HG03045 (cell line): Measurements from ENCODE around the gene GSDMA.
"Not testable (repeated sequence)": the region's sequence is repeated elsewhere in the genome, so short reads cannot be mapped to it uniquely, and the experiment has no call there.

Source experiments
- ATAC-seq: cut with Tn5 transposase; IDR thresholded peaks from one replicate; pipeline ENCODE4 v1.9.1; 2021; ENCODE audit warnings: mild to moderate bottlenecking, moderate library complexity; ENCODE audit not compliant: unreplicated experiment

The GSDMA gene

GRCh38 chr17:39928858-39929645 is 33.8 kb upstream of the GSDMA start:
- no peak for ATAC-seq

DNA sequence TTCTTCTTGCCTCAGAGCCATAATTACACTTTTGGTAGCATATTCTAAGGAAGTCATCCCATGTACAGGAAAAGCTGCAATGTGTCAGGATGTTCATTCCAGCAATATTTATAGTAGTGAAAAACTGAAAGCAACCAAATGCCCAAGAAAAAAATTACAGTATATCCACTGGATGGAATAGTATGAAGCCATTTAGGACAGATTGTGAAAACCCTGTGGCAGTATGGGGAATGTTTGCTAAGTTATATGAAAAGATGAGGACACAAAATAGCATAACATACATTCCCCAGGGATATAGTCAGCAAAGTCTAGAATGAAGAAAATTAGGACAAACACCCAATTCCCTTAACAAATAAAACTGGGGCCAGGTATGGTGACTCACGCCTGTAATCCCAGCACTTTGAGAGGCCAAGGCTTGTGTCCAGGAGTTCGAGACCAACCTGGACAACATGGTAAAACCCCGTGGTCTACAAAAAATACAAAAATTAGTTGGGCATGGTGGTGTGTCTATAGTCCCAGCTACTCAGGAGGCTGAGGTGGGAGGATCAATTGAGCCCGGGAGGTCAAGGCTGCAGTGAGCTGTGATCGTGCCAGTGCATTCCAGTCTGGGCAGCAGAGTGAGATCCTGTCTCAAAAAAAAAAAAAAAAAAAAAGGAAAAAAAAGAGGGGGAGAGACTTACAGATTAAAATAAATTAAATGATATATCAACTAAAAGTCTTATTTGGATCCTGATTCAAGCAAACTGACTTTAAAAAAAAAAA is 33.0 kb upstream of the GSDMA start:
- ATAC-seq = no peak

- no peak for ATAC-seq
These were observed 28.9 kb upstream of the GSDMA start for GRCh38 chr17:39933912-39934311.

DNA sequence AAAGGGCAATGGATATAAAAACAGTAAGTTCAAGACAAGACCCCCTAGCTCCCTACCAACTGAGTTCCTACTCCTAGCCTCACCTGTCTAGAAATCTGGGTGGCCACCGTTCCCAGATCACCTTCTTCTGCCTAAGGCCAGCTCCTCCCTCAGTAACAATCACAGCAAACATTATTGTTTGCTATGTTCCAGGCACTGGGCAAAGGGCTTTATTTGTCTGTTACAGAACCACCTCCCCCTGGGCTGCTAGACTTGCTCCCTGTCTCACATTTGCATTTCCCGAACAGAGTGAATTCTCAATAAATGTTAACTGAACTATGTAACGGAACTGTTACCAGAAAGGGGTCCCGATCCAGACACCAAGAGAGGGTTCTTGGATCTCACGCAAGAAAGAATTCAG is 28.5 kb upstream of the GSDMA start:
- ATAC-seq = no peak

GRCh38 chr17:39935909-39936308 is 26.9 kb upstream of the GSDMA start:
- ATAC-seq = no peak

- ATAC-seq = no peak
These were observed 25.4 kb upstream of the GSDMA start for GRCh38 chr17:39937447-39937846.

- no peak for ATAC-seq
These were observed 24.5 kb upstream of the GSDMA start for GRCh38 chr17:39938140-39938869.

GRCh38 chr17:39939106-39939505 is 23.7 kb upstream of the GSDMA start:
- ATAC-seq = no peak

DNA sequence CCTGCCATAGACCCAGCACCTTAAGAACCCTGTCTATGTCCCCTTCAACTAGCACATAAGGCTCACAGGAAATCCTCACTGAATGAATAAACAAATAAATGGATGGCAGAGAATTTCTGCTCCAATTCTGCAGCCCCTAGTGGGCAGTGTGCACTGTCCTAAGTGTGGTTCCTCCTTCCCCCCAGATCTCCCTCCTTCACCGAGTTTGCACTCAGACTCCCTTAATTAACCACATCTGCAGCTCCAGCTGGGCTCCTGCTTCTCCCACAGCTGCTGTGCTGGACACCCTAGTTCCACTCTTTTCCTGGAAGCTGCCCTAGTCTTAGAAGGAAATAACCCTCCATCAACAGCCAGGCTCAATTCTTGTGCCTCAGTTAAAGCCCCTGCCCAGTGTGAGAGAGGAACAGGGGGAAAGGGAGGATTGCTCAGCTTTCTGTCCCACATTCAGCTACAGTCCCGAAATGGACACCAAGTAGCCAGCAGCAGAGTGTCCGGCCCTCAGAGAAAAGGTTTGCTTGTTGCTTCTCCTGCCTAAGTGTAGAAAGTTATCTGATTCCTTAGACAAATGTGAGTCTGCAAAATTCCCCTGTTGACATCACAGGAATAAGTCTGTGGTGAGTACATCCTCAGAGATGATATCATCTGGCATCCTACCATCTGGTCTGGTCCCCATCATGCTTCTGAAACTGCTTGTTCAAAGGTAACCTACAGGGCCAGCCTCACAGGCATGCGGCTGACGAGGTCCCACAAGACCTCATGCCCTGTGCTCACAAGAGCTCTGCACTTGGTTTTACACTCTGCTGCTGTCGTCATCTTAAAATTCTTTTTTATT is 23.0 kb upstream of the GSDMA start:
- ATAC-seq = no peak

DNA sequence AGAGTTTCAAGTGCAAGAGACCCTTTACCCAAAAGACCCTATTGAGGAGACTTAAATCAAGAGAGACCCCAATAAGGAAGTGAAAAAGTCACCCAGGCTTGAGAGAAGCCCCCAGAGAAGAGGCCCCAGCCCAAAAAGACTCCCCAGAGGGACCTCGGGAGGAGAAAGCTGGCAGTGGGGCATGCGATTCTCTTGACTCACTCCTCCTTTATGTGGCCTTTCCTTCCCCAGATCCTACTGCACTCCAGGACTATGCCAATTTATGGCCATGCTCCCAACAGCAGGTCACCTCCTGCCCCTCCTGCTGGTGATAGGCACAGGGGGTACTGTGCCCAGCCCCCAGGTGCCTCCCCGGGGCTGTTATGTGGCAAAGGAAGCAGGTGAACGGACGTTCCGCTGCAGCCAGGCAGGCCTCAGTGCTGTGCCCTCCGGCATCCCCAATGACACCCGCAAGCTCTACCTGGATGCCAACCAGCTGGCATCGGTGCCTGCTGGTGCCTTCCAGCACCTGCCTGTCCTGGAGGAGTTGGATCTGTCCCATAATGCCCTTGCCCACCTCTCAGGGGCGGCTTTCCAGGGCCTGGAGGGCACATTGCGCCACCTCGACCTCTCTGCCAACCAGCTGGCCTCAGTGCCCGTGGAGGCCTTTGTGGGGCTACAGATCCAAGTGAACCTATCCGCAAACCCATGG is 19.0 kb upstream of the GSDMA start:
- ATAC-seq = no peak

- ATAC-seq = no peak
These were observed 18.5 kb upstream of the GSDMA start for GRCh38 chr17:39944393-39944711.

DNA sequence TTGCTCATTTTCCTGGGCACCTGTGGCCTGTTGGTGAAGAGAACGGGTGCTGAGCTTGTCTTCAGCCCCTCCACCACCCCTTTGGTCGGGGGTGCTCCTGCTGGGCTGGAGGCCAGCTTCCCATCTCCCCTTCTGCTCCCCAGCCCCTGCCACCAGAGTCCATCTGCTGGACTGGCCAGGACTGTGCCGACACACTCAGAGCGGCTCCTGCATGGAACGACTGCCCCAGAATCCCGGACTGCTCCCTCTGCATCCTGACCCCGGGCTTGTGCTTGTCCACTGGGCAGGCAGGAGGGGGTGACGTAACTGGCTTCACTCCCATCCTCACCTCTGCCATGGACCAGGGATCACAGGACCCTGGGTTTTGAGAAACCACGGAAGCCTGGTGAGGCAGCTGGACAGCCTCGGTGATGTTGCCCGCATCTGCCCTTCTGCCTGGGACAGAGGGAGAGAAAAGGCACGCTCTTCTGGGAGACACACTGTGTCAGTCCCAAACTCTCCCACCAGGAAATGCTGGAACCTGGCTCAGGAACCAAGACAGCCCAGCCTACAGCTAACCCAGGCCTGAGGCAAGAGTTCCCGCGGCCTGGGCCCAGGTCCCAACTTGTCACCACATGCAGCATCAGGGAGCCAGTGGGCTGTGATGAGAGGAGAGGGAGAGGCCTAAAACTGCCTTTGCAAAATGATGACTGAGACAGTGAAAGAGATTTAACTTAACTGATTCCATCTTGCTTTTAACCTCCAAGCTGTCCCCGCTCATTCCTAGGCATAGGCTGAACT is 16.1 kb upstream of the GSDMA start:
- no peak for ATAC-seq

DNA sequence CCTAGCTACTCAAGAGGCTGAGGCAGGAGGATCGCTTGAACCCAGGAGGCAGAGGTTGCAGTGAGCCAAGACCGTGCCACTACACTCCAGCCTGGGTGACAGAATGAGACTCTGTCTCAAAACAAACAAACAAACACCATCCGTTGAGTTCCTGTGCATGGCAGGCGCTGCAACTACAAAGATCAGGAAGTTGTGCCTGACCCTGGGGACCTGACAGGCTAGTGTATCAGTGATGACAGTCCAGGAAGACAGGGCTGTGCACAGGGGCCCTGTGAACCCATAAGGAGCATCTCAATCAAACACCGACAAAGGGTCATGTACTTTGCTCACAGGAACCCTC is 14.3 kb upstream of the GSDMA start:
- ATAC-seq = not testable (repeated sequence)

GRCh38 chr17:39949028-39949427 is 13.8 kb upstream of the GSDMA start:
- ATAC-seq = no peak

- ATAC-seq = no peak
These were observed 11.9 kb upstream of the GSDMA start for GRCh38 chr17:39950871-39951348.

DNA sequence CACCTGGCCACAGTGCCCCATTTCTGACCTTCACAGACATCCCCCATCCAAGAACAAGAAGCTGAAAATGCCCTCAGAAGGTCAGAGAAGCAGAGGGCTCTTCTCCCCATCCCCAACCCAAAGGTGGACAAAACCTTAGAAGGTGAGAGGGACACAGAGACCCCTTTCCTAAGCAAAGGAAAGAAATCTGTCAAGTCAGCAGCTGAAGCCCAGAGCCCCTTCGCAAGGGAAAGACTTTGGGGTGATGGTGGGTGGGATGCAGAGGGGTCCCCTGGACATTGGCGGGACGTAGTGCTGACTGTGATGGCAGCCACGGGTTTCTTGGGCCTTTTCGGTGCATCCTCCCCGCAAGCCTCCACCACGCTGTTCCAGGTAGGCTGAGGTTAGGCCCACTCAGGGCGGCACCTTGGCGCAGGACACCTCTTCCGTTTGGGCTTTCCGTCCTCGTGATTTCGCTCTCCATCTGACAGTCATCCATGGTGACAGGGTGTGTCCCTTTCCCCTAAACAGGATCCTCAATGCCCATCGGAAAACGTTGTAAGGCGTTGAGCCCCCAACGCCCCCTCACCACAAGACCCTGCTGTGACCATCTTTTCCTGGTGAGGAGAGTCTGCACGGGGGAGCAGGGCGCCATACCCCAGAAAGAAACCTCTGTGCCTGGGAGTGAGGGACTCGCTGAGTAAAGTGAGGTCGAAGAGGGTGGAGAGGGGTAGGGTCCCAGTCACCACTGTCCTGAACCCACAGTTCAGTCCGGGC is 10.7 kb upstream of the GSDMA start:
- ATAC-seq = no peak

GRCh38 chr17:39952680-39953470 is 9.9 kb upstream of the GSDMA start:
- peak; percentile 75 for ATAC-seq

- ATAC-seq = no peak
These were observed 9.3 kb upstream of the GSDMA start for GRCh38 chr17:39953471-39953888.
